Measurements from ENCODE around the gene CDH20.
A peak's percentile ranks its signal among the peaks of the same experiment; 100 is the strongest.

CDH20 gene

DNA sequence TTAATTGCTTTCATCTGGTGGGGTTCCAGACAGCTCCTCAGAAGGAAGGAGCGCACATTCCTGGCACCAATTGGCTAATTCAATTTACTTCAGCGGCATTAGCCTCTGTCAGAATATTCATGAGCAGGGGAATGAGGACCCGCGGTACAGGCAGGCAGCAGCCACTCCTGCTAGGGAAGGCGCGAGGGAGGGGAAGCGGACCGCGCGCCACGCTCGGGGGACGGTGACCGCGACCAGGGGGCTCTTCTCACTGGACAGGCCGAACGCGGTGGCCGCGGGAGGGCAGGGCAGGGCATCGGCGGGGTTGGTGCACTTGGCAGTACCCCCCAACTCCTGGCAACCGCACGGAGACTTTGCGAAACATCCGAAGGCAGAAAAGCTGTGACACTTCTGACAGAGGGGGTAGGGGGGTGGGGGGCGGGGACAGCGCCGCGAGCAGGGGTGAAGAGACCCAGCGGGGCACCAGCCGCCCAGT, at the start of gene CDH20:
CDH20 (plus strand) TSS at position 160 of the 475 bp plus-strand sequence.
- DNase-seq (no peak), ATAC-seq (no peak)

DNA sequence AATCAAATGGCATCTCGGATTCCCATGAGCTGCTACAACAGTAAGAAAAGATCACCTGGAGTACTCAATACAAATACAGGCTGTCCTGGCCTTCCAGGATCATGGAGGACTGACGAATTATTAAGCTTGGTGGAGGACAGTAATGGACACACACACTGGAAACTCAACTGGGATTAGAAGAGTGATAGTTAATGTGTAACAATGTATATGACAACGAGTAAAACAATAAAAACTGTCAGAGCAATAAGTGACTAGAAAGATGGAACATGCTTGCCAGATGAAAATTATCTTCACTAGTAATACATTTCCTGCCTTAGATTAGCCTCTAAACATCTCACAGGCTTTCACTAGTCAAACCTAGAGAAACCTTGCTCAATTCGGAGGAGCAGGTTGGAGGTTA, 49.2 kb upstream of the CDH20 start:
- ATAC-seq = no peak
- no peak for DNase-seq

DNA sequence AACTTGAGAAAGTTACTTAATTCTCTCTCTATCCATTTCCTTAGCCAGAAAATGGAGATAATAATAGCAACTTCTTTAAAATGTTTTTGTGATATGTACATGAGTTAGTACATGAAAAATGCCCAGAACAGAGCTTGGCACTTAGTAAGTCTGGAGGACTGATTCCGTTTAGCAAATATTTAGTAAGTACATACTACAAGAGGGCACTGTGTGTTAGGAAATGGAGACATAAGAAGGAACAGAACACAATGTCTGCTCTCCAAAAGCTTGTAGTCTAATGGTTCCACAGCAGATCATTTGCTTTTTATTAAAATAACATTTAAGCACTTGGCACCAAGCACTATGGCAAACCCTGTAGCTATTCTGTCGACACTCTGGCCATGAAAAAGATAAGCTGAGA, 47.5 kb upstream of the CDH20 start:
- no peak for ATAC-seq
- DNase-seq = no peak

DNA sequence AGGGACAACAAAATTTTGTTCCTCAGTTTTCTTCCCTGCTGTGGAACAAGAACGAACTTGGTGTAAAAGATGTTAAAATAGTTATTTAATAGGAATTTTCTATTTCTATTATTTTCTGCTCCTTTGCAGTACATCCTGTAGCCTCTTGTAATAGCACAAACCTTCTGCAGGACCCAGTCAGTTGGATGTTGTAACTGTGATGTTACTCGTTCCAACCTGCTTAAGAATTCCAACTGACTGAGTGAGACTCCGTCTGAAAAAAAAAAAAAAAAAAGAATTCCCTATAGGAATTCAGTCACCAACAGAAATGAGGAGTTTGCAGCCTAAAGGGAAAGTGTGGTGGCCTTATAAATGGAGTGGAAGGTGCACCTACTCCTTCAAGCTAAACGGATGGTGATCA, 46.4 kb upstream of the CDH20 start:
- ATAC-seq (no peak), DNase-seq (no peak)

DNA sequence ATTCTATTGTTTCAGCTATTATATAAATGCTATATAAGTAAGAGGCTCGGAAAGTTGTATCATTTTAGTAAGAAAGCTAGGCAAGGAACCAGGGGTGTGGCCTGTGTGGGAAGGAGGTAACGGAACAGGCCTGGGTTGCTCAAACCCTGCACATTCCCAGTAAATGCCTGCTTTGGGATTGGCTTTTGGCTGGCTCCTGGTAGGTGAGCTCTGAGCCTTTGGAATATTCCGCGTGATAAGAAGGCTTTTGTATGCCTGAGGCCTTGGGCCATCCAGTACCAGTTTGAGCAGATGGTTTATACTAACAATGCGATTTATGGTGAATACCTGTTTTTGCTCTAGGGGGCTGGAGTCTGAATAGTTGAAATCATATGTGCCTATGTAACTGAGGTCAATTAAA, 42.6 kb upstream of the CDH20 start:
- DNase-seq (no peak), ATAC-seq (no peak)

DNA sequence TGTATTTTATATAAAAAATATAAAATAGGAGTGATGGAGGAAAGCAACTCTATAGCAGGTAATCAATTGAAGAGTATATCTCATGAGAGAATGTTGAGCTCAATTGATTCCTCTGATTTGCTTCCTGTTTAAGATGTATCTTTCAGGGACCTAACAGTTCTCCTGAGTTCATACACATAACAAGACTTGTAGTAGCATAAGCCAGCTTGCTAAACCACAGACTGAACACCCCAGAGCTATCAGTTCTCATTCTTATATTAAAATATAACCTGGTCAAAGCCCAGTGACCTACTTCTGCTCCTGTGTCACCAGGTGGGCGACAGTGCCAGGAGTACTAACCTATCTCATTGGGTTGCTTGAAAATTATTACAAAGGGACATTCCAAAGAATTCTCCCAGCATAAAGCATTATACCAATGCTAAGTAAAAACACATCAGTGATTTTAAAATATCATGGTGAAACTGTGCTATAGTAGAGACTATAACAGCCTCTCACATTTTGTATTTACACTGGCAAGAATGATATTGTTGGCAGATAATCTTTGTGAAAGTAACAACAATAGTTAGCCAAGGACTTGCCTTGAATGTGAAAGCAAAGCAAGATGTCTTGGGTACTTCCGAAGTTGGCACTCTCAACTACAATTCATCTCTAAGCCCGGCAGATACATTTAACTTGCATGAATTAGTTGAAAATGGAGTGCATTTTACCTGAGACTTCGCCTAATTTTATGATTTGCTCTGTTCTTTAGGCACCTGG, 40.8 kb upstream of the CDH20 start:
- DNase-seq (no peak), ATAC-seq (no peak)

DNA sequence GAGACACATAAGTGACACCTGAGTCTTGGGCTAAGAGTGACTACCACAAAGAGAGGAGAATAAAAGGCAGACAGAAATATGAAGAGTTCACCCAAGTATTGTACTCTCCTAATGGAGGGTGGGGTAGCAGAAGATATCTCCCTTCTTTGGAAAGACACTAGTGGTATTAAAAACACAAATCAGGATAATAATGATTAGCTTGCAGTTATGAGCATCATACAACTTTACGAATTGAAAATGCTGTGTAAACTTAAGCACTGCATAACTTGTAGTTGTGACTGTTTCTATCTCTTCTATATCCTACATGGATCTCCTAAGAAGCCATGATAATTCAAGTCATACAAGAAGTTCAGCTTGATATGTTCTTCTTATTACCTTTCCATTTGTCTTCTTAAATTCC, 38.1 kb upstream of the CDH20 start:
- DNase-seq (no peak), ATAC-seq (no peak)

DNA sequence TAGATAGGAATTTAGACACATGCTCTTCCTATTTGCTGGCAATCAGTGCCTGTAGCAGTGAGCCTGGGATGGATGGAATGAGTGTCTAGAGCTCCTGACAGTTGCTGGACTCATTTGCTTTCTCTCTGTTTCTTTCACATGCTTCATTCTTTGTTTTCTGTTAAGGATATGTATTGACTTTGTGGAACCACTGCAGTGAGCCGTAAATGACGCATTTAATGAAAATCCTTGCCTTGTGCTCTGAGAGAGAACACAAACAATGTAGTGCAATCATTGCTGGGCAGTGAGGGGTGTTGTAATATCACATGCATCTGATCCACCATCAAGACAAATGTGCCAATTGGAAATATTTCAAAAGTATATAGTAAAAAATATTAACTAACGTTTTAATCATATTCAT, 25.2 kb upstream of the CDH20 start:
- ATAC-seq (no peak), DNase-seq (no peak)

DNA sequence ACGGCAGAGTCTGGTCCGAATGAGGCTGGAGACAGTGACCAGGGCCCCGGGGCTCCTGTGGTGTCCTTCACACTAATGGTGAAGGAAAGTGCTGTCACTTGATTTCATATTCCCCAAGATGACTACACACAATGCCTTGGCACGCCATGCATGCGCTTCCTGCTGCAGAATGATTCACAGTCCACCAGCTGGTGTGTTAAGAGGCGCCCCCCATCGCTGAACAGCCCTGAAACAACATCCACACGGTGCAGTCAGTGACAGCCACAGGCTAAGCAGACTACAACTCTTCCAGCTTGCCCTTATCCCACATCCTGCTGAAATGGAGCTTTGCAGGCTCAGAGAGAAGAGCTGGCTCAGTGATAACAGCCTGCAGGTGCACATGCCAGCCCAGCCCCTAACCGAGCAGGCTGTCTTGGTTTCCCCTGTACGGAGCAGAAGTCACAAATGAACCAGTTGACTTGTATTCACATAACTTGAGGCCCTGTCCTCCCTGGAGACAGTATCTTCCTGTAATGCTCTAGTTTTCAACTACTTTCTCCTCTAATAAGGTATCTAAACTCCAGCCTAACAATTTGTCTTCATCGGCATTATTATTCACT, 24.3 kb upstream of the CDH20 start:
- DNase-seq = no peak

DNA sequence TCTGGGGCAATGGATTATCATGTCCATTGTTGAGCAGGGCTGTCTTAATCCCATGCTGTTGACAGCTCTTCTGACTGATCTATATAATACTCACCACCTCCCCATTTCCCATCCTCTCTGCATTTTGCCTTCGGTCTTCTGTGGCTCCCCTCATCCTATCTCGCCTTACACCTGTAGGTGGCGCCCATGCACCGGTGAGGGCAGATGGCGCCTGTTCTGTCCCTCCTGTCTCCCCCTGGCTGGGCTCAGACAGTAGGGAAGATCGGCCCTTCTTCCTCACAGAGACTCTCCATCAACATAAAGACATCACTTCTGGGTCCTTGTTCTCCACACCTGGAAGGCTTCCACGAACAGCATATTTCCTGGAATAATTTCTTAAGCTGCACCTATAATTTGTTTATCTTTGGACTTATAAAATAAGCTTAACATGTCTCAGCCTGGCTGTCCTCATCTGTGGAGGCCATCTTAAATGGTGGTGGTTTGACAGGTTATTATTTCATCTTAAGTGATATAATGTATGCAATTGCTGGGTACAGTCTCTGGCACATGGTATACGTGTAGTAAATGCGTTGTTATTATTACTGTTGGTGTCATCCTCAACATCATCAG, 10.9 kb upstream of the CDH20 start:
- ATAC-seq = peak; percentile 71
- peak; percentile 60 for DNase-seq

More for the DNA sequence above, 24.3 kb upstream of the CDH20 start:
- no peak for ATAC-seq

DNA sequence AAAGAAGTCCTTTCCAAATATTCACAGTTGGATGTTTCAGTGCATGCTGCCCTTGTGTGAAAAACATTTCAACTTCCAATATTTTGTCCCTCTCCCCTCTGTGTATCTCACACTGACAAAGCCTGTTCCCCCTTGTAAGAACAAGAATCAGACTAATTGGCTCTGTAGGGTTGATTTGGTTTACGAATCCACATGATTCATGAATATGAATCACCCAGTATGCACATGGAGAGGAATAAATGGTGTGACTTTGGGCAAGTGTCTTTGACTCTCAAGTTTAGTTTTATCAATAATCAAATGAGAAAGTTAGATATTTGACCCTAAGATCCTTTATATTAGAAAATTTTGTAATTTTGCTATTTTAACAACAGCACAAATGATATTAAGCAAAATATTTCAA, 9.3 kb upstream of the CDH20 start:
- ATAC-seq = no peak
- no peak for DNase-seq

DNA sequence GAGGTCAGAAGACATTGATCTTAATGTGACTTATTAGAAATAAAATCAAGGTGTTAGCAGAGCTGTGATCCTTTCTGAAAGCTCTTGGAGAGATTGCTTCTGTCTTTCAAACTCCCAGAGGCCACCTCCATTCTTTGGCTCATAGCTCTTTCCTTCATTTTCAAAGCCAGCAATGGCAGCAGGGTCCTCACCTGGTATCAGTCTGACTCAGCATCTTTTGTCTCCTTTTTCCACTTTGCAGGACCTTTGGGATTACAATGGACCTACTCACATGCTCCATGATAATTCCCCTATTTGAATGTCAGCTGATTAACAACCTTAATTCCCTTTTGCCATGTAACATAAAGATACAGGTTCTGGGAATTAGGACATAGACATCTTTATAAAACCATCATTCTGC, 6.8 kb upstream of the CDH20 start:
- DNase-seq = no peak
- no peak for ATAC-seq

DNA sequence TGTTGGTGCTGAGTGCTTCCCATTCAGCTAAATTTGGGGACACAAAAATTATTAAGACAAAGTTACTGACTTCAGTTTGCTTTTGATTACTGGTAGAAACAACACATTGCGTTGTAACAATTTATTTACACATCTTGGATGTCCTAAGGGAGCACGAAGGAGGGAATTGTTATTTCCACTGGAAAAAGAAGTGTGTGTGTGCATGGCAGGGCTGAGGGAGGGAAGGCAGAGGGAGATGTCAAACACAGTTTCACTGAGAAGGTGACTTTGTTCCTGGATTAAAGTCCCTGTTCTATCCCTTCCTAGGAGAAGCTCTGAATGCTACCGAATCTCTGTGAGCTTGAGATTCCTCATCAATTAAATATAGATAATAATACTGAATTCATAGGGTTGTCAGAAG, 3.8 kb upstream of the CDH20 start:
- no peak for DNase-seq
- ATAC-seq = no peak

DNA sequence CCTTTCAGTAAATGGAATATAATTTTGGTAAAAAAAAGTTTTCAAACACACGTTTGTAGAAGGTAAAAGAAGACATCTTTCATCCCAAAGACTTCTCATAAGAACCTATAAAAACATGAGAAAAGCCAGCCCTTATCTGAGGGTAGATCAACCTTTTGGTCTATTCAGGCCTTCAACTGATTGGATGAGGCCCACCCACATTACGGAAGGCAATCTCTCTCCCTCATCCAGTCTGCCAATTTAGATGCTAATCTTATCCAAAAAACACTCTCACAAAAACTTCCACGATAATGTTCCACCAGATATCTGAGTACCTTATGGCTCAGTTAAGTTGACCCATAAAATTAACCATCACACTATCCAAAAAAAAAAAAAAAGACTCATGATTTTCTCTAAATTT, 2.2 kb upstream of the CDH20 start:
- DNase-seq (no peak), ATAC-seq (no peak)

DNA sequence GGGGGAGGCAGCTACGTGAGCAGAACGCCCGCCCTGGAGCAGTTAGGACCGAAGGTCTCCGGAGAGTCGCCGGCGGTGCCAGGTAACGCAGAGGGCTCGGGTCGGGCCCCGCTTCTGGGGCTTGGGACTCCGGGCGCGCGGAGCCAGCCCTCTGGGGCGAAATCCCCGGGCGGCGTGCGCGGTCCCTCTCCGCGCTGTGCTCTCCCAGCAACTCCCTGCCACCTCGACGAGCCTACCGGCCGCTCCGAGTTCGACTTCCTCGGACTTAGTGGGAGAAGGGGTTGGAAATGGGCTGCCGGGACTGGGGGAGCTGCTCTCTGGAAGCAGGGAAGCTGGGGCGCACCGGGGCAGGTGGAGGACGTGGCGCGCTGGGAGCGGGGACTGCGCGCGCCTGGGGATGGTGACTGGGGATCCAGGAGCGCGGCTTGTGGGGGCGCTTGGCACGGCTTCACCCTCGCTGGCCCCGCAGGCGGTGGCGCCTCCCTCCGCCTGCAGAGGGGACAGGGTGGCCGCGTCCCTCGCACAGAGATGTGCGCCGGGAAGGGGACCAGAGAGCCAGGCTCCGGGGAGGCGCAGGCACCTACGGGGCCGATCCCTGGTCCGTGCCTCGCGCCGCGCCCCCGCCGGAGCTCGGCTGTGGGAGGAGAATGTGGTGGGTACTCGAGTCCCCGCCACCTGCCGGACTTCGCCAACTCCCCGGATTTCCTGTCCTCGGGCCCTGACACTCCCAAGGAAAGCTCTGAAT, 688 bp downstream of the CDH20 start:
- DNase-seq (no peak), ATAC-seq (peak; percentile 23)

DNA sequence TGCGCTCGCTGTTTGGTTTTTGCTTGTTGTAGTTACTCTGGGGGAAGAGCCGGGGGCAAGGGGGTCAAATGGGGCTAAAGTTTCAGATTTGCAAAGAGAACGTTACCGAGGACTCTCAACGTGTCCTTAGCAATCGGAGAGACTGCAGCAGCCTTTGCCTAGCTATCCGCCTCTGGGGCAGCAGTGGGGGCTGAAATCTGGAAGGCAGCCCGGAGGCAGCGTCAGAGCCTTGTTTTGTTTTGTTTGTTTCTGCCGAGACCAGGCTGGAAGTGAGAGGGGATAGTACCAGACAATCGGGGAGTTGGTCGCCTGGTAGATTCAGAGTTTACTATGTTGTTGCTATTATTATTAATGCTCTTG, 1.2 kb downstream of the CDH20 start:
- DNase-seq (no peak), ATAC-seq (no peak)

DNA sequence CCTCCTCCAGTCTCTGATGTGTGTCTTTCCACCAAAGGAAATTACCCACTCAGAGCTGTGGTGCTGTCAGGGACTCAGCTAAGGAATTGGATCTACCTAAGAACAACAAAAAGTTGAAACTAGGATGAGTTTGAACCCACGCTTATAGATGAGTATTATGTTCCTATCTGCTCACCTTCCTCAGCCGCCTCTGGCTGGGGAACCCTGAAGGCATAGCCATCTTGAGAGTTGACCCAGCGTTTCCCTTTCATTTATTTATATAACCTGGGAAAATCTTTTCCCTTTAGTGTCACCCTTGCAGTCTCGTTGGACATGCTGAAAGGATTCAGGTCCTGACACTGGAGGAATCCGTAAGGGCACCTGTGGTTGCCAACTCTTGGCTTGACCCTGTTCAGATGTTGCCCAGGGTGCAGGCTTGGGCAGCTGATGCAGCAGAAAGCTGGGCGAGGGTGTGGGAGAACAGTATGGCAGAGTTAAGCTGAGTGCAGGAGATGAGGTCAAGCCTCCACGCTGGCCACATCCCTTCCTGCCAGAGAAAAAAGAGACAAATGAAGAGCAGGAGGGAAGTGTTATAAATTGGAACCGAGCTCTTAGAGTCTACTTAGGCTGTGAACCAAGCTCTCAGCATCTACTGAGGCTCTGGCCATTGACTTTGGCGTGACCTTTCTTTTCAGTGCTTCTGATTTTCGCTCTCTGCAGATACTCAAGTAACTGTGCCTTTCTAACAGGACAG, 1.9 kb downstream of the CDH20 start:
- ATAC-seq (no peak), DNase-seq (no peak)

DNA sequence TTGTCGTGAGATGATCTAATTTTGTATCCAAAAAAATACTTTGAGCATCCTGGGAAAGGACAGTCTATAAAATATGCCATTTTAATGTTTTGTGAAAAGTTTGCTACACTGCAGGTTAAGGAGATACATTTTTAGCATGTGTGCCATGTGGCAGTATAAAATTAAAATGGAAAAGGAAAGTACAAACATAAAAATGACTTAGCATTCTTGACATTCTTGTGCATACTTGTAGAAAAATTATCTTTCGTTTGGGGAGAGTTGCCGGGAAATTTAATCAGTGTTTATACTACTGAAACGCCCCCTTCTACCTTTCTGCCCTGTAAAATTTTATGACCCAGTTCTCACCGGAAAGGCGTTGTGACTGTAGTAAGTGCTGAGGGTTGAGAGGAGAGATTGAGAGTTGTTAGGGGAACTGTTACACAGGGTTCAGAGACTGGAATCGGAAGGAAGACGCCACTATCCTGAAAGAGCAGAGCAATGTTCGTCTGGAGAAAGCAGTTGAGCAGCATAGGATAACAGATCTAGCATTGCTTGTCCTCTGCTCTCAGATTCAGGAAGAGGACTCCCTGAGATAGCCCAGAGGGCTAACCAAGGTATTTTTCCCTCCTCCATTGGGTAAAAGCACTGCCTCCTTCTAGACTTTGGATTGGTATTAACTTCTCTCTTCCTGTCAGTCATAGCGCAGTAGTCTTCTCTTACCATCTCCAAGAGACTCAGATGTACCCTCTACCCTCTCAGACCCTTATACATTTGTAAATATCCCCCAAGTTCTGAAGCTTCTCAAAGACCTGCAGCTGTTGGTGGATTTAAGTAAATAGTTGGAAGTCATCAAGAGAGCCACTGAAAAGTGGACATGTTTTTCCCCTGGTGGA, 2.7 kb downstream of the CDH20 start:
- DNase-seq = no peak
- ATAC-seq = no peak

DNA sequence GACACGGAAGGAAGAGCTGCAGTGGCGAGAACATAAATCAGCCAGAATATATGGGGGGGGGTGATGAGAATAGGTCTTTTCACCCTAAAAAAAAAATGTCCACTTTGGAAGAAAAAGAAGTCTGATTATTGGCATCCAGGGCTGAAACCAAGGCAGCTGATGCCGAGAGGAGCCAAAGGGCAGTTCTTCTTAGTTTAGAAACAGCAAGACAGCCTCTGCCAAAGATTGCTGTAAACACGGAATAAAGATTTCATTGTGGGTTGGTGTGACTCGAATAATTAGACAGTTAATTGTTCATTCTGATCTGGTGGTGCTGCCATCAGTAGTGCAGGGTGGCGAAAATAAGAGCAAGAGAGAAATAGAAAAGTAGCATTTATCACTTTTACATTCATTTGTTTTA, 3.5 kb downstream of the CDH20 start:
- DNase-seq (no peak), ATAC-seq (no peak)

DNA sequence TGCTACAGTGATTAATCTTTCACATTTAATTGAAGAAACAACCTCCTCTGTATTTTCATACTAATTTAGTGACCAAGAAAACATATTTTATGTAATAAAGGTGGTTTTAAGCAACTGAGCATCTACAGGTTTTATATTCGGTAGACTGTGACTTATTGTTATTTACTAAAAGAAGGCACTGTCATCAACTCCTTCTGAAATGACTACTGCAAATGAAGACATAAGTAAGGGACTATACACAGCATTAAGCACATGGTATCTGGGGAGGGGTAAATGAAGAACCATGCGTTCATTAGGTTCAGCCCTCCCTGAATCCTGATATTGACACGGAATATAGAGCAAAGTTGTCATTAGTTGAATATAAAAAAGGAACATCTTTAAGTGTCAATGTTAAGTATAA, 4.3 kb downstream of the CDH20 start:
- ATAC-seq (no peak), DNase-seq (no peak)

DNA sequence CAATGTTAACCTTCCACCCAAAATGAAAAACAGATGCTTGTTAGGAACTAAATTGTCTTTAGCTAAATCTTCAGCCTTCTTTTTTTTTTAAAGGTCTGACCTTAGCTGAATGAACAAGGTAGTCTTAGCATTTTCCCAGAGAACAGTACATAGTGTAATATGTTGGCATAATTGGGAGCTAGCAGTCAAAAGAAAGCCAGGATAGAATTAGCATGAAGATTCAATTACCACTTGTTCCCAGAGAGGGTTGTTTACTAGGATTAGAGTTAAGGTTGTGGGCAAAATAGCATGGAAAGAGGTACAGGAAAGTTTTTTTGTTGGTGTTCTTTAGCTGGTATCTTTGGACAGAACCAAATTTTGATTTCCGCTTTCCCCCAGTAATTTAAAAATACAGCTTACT, 6.9 kb downstream of the CDH20 start:
- DNase-seq (no peak), ATAC-seq (no peak)

All from stimulated activated naive CD8-positive, alpha-beta T cell treated with anti-CD3 and anti-CD28 coated beads, Interleukin-15, Interleukin-2, amounts not matched to agents 100 U/mL and 50 U/mL, for 24 hours (primary cell).